ENCODE measurements around the gene WNK2. TPM values are rescaled to one million over a fixed set of nuclear protein-coding genes. Genes with fewer than 3 reads are reported as not detected.
"Not testable (repeated sequence)": the region's sequence is repeated elsewhere in the genome, so short reads cannot be mapped to it uniquely, and the experiment has no call there.

Gene WNK2
- total RNA-seq, 2 donors from 2014 or later = not detected

GRCh38 chr9:93244510-93245436 lies 60.8 kb downstream of the WNK2 start:
- peaks cover 0 to 4% of the 10 kb centered on the region in 2 donors for H3K4me1 Mint-ChIP-seq (ENCODE audit: low read depth in 2 of 2)
- DNase-seq (ENCODE audit: low spot score) (no peak), ATAC-seq (no peak)
- H3K27ac Mint-ChIP-seq = no peak overlapping the region
- no peaks in the 10 kb centered on the region for H3K9me3 Mint-ChIP-seq
- H3K27me3 Mint-ChIP-seq = peaks cover 15 to 34% of the 10 kb centered on the region in 2 donors
- H3K4me3 Mint-ChIP-seq = no peak overlapping the region
- no peaks in the 10 kb centered on the region for H3K36me3 Mint-ChIP-seq

GRCh38 chr9:93245437-93245970 lies 61.6 kb downstream of the WNK2 start:
- no peak overlapping the region for H3K4me3 Mint-ChIP-seq
- no peaks in the 10 kb centered on the region for H3K9me3 Mint-ChIP-seq
- H3K27me3 Mint-ChIP-seq = peaks cover 14 to 31% of the 10 kb centered on the region in 2 donors
- ATAC-seq (no peak), DNase-seq (ENCODE audit: low spot score) (no peak)
- no peaks in the 10 kb centered on the region for H3K4me1 Mint-ChIP-seq (ENCODE audit: low read depth in 2 of 2)
- H3K36me3 Mint-ChIP-seq = no peaks in the 10 kb centered on the region
- no peak overlapping the region for H3K27ac Mint-ChIP-seq

- Mint-ChIP-seq H3K36me3 (no peaks in the 10 kb centered on the region), H3K4me3 (no peak overlapping the region), H3K27ac (no peak overlapping the region), H3K27me3 (peaks cover 10 to 27% of the 10 kb centered on the region in 2 donors), H3K9me3 (no peaks in the 10 kb centered on the region), H3K4me1 (ENCODE audit: low read depth in 2 of 2) (no peaks in the 10 kb centered on the region)
- no peak for ATAC-seq
- no peak for DNase-seq (ENCODE audit: low spot score)
These were observed 62.2 kb downstream of the WNK2 start for GRCh38 chr9:93246111-93246510.

- no peak overlapping the region for H3K27ac Mint-ChIP-seq
- DNase-seq (ENCODE audit: low spot score) (no peak), ATAC-seq (no peak)
- peaks cover 7 to 24% of the 10 kb centered on the region in 2 donors for H3K27me3 Mint-ChIP-seq
- H3K4me3 Mint-ChIP-seq = no peak overlapping the region
- no peaks in the 10 kb centered on the region for H3K9me3 Mint-ChIP-seq
- H3K36me3 Mint-ChIP-seq = no peaks in the 10 kb centered on the region
- H3K4me1 Mint-ChIP-seq (ENCODE audit: low read depth in 2 of 2) = no peaks in the 10 kb centered on the region
These were observed 62.6 kb downstream of the WNK2 start for GRCh38 chr9:93246526-93246925.

GRCh38 chr9:93247099-93247865 lies 63.3 kb downstream of the WNK2 start:
- no peaks in the 10 kb centered on the region for H3K36me3 Mint-ChIP-seq
- no peak overlapping the region for H3K27ac Mint-ChIP-seq
- ATAC-seq (no peak), DNase-seq (ENCODE audit: low spot score) (no peak)
- no peak overlapping the region for H3K4me3 Mint-ChIP-seq
- H3K9me3 Mint-ChIP-seq = no peaks in the 10 kb centered on the region
- H3K27me3 Mint-ChIP-seq = peaks cover 5 to 22% of the 10 kb centered on the region in 2 donors
- H3K4me1 Mint-ChIP-seq (ENCODE audit: low read depth in 2 of 2) = no peaks in the 10 kb centered on the region

- Mint-ChIP-seq H3K4me1 (ENCODE audit: low read depth in 2 of 2) (no peaks in the 10 kb centered on the region), H3K4me3 (no peak overlapping the region), H3K27me3 (peaks cover 0 to 17% of the 10 kb centered on the region in 2 donors), H3K27ac (no peak overlapping the region), H3K9me3 (no peaks in the 10 kb centered on the region), H3K36me3 (no peaks in the 10 kb centered on the region)
- no peak for DNase-seq (ENCODE audit: low spot score)
- ATAC-seq = no peak
These were observed 64.0 kb downstream of the WNK2 start for GRCh38 chr9:93247892-93248291.

- Mint-ChIP-seq H3K36me3 (no peaks in the 10 kb centered on the region), H3K4me1 (ENCODE audit: low read depth in 2 of 2) (no peaks in the 10 kb centered on the region), H3K27me3 (peaks cover 0 to 20% of the 10 kb centered on the region in 2 donors), H3K4me3 (no peak overlapping the region), H3K27ac (no peak overlapping the region), H3K9me3 (no peaks in the 10 kb centered on the region)
- ATAC-seq = no peak
- peak; percentile 20 for DNase-seq (ENCODE audit: low spot score)
These were observed 64.6 kb downstream of the WNK2 start for GRCh38 chr9:93248386-93249040.

- H3K4me1 Mint-ChIP-seq (ENCODE audit: low read depth in 2 of 2) = no peaks in the 10 kb centered on the region
- H3K4me3 Mint-ChIP-seq = no peak overlapping the region
- no peak overlapping the region for H3K27ac Mint-ChIP-seq
- DNase-seq (ENCODE audit: low spot score) (no peak), ATAC-seq (no peak)
- no peaks in the 10 kb centered on the region for H3K36me3 Mint-ChIP-seq
- peaks cover 0 to 13% of the 10 kb centered on the region in 2 donors for H3K27me3 Mint-ChIP-seq
- H3K9me3 Mint-ChIP-seq = no peaks in the 10 kb centered on the region
These were observed 66.2 kb downstream of the WNK2 start for GRCh38 chr9:93250185-93250584.

- H3K4me3 Mint-ChIP-seq, ATAC-seq: not testable (repeated sequence)
- peaks cover 0 to 12% of the 10 kb centered on the region in 2 donors for H3K27me3 Mint-ChIP-seq
These were observed 67.4 kb downstream of the WNK2 start for GRCh38 chr9:93251309-93251708.

GRCh38 chr9:93252116-93252780 lies 68.3 kb downstream of the WNK2 start:
- Mint-ChIP-seq H3K27me3 (peaks cover 0 to 11% of the 10 kb centered on the region in 2 donors), H3K4me3 (no peak overlapping the region), H3K9me3 (no peaks in the 10 kb centered on the region), H3K4me1 (ENCODE audit: low read depth in 2 of 2) (no peaks in the 10 kb centered on the region), H3K27ac (no peak overlapping the region), H3K36me3 (no peaks in the 10 kb centered on the region)
- ATAC-seq (no peak), DNase-seq (ENCODE audit: low spot score) (no peak)

More at GRCh38 chr9:93251309-93251708, 67.4 kb downstream of the WNK2 start:
- not testable (repeated sequence) for H3K36me3 Mint-ChIP-seq; H3K9me3 Mint-ChIP-seq; H3K27ac Mint-ChIP-seq; H3K4me1 Mint-ChIP-seq (ENCODE audit: low read depth in 2 of 2); DNase-seq (ENCODE audit: low spot score)

- peaks cover 0 to 12% of the 10 kb centered on the region in 2 donors for H3K27me3 Mint-ChIP-seq
- H3K27ac Mint-ChIP-seq = no peak overlapping the region
- no peaks in the 10 kb centered on the region for H3K9me3 Mint-ChIP-seq
- no peaks in the 10 kb centered on the region for H3K36me3 Mint-ChIP-seq
- no peak overlapping the region for H3K4me3 Mint-ChIP-seq
- no peak for DNase-seq (ENCODE audit: low spot score)
- ATAC-seq = no peak
- H3K4me1 Mint-ChIP-seq (ENCODE audit: low read depth in 2 of 2) = no peaks in the 10 kb centered on the region
These were observed 69.0 kb downstream of the WNK2 start for GRCh38 chr9:93252781-93253530.

- H3K4me3 Mint-ChIP-seq = no peak overlapping the region
- no peaks in the 10 kb centered on the region for H3K4me1 Mint-ChIP-seq (ENCODE audit: low read depth in 2 of 2)
- no peak overlapping the region for H3K27ac Mint-ChIP-seq
- no peaks in the 10 kb centered on the region for H3K9me3 Mint-ChIP-seq
- no peaks in the 10 kb centered on the region for H3K36me3 Mint-ChIP-seq
- H3K27me3 Mint-ChIP-seq = peaks cover 0 to 13% of the 10 kb centered on the region in 2 donors
- no peak for DNase-seq (ENCODE audit: low spot score)
- no peak for ATAC-seq
These were observed 69.7 kb downstream of the WNK2 start for GRCh38 chr9:93253633-93254032.
